Epithelial cell of esophagus (primary cell): ENCODE results near the gene TRIM59.

Experiments used
- DNase-seq: peaks from one replicate; pipeline ENCODE4 v3.0.0; 2010; ENCODE audit warnings: low read depth
- H3K4me3 ChIP-seq: 2 replicates; pipeline ENCODE4 v1.5.1; 2011; ENCODE audit warnings: mild to moderate bottlenecking, low read length, control low read depth
- TF ChIP-seq, protein P1 (sequence below): IDR thresholded peaks from 2 replicates; pipeline ENCODE4 v1.5.1; 2011; ENCODE audit warnings: low read depth, mild to moderate bottlenecking, low read length, control low read depth, inconsistent platforms; ENCODE audit not compliant: insufficient read depth; ENCODE audit errors: missing control alignments

The TRIM59 gene

DNA sequence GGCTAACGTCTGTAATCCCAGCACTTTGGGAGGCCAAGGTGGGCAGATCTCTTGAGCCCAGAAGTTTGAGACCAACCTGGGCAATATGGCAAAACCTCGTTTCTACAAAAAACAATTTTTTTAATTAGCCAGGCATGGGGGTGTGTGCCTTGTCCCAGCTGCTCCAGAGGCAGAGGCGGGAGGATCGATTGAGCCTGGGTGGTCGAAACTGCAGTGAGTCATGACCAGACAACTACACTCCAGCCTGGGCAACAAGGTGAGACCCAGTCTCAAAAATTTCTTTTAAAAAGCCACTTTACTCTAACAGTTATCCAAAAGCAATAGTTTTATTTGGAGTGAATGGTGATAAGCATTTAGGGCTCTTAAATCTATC lies 12.5 kb downstream of the TRIM59 start:
- TF ChIP-seq, protein P1, sequence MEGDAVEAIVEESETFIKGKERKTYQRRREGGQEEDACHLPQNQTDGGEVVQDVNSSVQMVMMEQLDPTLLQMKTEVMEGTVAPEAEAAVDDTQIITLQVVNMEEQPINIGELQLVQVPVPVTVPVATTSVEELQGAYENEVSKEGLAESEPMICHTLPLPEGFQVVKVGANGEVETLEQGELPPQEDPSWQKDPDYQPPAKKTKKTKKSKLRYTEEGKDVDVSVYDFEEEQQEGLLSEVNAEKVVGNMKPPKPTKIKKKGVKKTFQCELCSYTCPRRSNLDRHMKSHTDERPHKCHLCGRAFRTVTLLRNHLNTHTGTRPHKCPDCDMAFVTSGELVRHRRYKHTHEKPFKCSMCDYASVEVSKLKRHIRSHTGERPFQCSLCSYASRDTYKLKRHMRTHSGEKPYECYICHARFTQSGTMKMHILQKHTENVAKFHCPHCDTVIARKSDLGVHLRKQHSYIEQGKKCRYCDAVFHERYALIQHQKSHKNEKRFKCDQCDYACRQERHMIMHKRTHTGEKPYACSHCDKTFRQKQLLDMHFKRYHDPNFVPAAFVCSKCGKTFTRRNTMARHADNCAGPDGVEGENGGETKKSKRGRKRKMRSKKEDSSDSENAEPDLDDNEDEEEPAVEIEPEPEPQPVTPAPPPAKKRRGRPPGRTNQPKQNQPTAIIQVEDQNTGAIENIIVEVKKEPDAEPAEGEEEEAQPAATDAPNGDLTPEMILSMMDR = no peak
- no peak overlapping the region for H3K4me3 ChIP-seq
- DNase-seq = no peak

DNA sequence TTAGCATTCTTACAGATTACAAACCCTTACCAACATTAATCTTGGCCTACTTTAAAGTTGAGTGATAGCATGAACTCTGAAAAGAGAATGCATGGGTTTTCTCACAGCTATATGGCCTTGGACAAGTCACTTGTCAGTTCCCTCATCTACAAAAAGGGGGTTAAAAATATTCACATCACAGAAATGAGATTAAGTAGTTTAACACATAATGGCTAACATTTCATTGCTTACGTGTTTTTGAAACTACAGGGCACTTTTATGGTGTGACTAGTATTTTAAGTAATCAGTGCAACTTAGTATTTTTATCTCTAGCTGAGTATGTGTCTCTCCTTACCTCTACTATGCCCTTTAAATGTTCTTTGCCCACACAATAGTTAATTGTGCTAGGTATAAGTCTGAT lies 13.8 kb downstream of the TRIM59 start:
- no peak for DNase-seq
- H3K4me3 ChIP-seq = no peak overlapping the region
- TF ChIP-seq, protein P1 = no peak

DNA sequence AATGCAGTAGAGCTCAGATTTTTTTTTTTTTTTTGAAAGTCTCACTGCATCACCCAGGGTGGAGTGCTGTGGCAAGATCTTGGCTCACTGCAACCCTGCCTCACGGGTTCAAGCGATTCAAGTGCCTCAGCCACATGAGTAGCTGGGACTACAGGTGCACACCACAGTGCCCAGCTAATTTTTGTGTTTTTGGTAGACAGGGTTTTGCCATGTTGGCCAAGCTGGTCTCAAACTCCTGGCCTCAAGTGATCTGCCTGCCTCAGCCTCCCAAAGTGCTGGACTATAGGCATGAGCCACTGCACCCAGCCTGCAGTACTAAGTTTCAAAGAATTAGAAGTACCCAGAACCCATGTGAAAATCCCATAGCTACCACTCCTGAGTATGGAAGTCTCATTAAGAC lies 14.5 kb downstream of the TRIM59 start:
- no peak overlapping the region for H3K4me3 ChIP-seq
- TF ChIP-seq, protein P1 = no peak
- DNase-seq = no peak

DNA sequence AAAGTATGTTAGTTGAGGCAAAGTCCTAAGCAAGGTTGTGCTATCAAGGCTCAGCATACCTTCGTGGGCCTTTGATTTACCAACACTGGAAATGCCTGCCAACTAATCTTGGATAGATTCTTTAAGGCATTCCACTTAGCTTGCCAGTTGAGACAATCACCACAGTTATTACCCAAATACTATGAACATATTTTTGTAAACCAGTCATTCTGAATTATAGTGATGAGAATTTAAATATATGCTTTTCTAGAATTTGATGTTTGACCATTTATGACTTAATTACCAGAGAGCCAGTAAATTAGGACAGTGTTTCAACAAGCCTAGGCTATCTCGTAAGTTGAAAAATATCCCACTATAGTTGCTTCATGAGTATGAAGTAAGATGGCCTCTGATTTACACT lies 15.5 kb downstream of the TRIM59 start:
- H3K4me3 ChIP-seq = no peak overlapping the region
- DNase-seq = peak; percentile 28
- TF ChIP-seq, protein P1 = no peak

DNA sequence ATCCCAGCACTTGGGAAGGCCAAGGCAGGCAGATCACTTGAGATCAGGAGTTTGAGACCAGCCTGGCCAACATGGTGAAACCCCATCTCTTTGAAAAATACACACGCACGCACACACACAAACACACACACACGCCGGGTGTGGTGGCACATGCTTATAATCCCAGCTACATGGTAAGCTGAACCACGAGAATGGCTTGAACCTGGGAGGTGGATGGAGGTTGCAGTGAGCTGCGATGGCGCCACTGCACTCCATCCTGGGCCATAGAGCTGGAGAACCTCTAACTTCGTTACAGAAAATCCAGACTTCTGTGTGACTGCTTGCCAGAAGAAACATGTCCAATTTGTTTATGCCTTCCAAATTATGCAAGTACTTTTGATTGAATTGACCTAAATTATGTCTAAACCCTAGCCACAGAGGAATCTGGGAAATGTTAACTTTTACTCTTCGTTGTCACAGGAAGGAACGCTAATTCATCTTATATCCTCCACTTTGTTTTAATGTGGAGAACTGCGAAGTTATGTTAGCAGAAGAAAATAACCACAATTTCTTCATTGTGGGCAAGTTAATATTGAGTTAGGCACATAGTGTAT lies 21.7 kb downstream of the TRIM59 start:
- no peak overlapping the region for H3K4me3 ChIP-seq
- TF ChIP-seq, protein P1 = no peak
- DNase-seq = no peak

DNA sequence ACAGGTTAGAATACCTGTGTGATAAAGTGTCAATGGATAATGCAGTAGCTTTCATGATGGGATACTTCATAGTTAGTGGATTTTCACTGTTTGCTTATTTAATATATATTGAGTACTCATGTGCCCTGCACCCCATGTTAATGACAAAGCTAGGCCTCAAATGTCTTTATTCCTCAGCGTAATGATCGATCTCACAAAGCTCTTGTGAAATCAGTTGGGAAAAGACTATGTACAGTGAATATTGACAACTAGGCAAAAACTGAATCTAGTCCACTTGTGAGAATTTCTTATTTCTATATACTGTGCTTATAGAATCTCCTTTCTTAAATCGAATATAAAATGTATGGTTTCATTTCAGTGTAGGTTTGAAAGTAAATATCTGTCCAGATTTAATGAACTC lies 32.3 kb downstream of the TRIM59 start:
- no peak for DNase-seq
- TF ChIP-seq, protein P1 = no peak
- no peak overlapping the region for H3K4me3 ChIP-seq

DNA sequence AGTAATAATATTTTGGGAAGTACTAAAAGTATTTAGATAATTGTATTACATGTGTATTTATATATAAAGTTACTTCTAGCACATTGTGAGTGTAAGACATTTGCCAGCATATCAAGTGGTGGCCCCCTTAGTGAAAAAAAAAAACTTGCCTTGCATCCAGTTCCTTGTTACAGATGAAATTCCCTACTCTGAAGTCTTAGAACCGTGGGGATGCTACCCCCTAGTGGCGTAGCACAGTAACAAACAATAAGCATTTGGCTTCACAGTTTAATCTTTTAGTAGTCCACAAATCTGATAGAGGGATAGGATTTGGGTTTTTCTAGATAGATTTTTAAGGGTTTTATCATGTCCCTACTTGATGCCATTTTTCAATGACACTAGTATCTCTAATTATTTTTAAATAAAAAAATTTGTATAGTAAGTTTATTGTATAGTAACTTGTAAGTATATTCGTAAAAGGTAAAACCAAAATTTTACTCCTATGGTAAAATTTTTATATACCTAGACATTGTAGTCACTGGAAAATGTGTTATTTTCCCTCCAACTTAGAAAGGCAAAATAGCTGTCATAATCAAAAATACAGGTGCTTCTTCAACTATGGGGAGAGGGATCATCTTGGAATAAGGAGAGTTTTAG lies 35.9 kb downstream of the TRIM59 start:
- TF ChIP-seq, protein P1 = peak; percentile 90
- peak; percentile 81 for DNase-seq
- H3K4me3 ChIP-seq = no peak overlapping the region
